Upper lobe of left lung (tissue), 6 donors: ENCODE data around the gene DACT2. TPM values are rescaled to one million over a fixed set of nuclear protein-coding genes. Genes with fewer than 3 reads are reported as not detected.
A peak's percentile ranks its signal among the peaks of the same experiment; 100 is the strongest.

ENCODE experiments used
- ATAC-seq, 2 donors: fragments of 200-7000 bp; cut with Tn5 transposase; one replicate each; pipeline ENCODE4 v1.9.1; 2022; ENCODE audit warnings: mild to moderate bottlenecking in 2 of 2, moderate library complexity in 2 of 2; ENCODE audit not compliant: low FRiP score in 2 of 2
- DNase-seq, 2 donors: peaks; one replicate each; pipeline ENCODE4 v3.0.0-alpha.2; 2019 to 2020
- H3K27ac ChIP-seq, 4 donors: fragments of 200-600 bp; sonication (generic); one replicate each; pipeline ENCODE4 v1.5.1; 2016 to 2019
- H3K27me3 ChIP-seq, 4 donors: fragments of 200-600 bp; sonication (generic); one replicate each; pipeline ENCODE4 v1.5.1; 2017 to 2019
- H3K36me3 ChIP-seq, 4 donors: fragments of 200-600 bp; sonication (generic); one replicate each; pipeline ENCODE4 v1.5.1; 2016 to 2019
- H3K4me1 ChIP-seq, 4 donors: fragments of 200-600 bp; sonication (generic); one replicate each; pipeline ENCODE4 v1.5.1; 2018 to 2019
- H3K4me3 ChIP-seq, 4 donors: fragments of 200-600 bp; sonication (generic); one replicate each; pipeline ENCODE4 v1.5.1; 2017 to 2019; ENCODE audit warnings: mild to moderate bottlenecking in 2 of 4, moderate library complexity in 1 of 4
- H3K9me3 ChIP-seq, 4 donors: fragments of 200-600 bp; sonication (generic); one replicate each; pipeline ENCODE4 v1.5.1; 2018 to 2019
- EP300 ChIP-seq, 4 donors: sonication (generic); formaldehyde crosslinking; IDR thresholded peaks; one replicate each; pipeline ENCODE4 v1.5.1; 2017; ENCODE audit warnings: antibody characterized with exemption in 4 of 4, control low read depth in 2 of 4
- POLR2A ChIP-seq, 4 donors: fragments of 450-650 bp; IDR thresholded peaks; one replicate each; pipeline ENCODE4 v1.5.1; 2016 to 2017; ENCODE audit warnings: antibody characterized with exemption in 4 of 4, mild to moderate bottlenecking in 2 of 4
- POLR2AphosphoS5 ChIP-seq, 2 donors: sonication (generic); formaldehyde crosslinking; IDR thresholded peaks; one replicate each; pipeline ENCODE4 v1.5.1; 2017; ENCODE audit warnings: antibody characterized with exemption in 2 of 2
- WGBS, 2 donors: methylation state at CpG; one replicate each; pipeline ENCODE4 v1.1.5; 2017 to 2018; 5-methylcytosine and 5-hydroxymethylcytosine counted together
- total RNA-seq, 6 donors: library from RNA; depleted of rRNA in 4 of 6; stranded (reverse); fragments of >200 nt in 4 of 6; gene quantifications; one replicate each; pipeline versions ENCODE4 v1.1.0 to v1.2.1, GENCODE V29; 2016 to 2021
- TF ChIP-seq, protein P1 (sequence below), 6 experiments: fragments of 450-650 bp in 4 of 6; fragments of 200-600 bp in 2 of 6; sonication (generic) in 2 of 6; IDR thresholded peaks; one replicate each; pipeline ENCODE4 v1.5.1; 2016 to 2019; ENCODE audit warnings: antibody characterized with exemption in 6 of 6
- donor health status: DM: no; HTN: no; CAD: no; lungs with moderate emphysema.
- donor health status: DM: no; HTN: yes; CAD: no; lungs with severe emphysema.

The DACT2 gene
- total RNA-seq, 6 donors from 2014 or later: 0.44 to 13.6 (median 3.2) TPM

DNA sequence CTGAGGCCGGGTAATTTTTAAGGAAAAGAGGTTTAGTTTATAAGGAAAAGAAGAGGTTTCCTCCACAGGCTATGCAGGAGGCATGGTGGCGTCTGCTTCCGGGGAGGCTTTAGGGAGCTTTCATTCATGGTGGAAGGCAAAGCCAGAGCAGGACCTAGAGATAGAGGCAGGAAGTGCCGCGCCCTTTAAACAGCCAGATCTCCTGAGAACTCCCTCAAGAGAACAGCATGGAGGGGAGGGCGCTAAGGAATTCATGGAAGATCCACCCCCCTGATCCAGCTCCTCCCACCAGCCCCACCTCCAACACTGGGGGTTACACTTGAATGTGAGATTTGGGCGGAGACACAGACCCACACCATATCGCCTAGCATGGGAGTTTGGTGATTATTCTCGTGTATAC, 13.9 kb upstream of the DACT2 start:
- Histone ChIP-seq H3K4me3 (no peak overlapping the region), H3K27me3 (no peaks in the 10 kb centered on the region), H3K9me3 (no peaks in the 10 kb centered on the region), H3K4me1 (no peaks in the 10 kb centered on the region), H3K27ac (no peak overlapping the region), H3K36me3 (no peaks in the 10 kb centered on the region)
- no peak for TF ChIP-seq POLR2AphosphoS5 (IDR thresholded peaks at IDR 0.05)
- TF ChIP-seq EP300 (IDR thresholded peaks at IDR 0.05): no peak
- no peak for TF ChIP-seq POLR2A (IDR thresholded peaks at IDR 0.05)
- TF ChIP-seq, protein P1, sequence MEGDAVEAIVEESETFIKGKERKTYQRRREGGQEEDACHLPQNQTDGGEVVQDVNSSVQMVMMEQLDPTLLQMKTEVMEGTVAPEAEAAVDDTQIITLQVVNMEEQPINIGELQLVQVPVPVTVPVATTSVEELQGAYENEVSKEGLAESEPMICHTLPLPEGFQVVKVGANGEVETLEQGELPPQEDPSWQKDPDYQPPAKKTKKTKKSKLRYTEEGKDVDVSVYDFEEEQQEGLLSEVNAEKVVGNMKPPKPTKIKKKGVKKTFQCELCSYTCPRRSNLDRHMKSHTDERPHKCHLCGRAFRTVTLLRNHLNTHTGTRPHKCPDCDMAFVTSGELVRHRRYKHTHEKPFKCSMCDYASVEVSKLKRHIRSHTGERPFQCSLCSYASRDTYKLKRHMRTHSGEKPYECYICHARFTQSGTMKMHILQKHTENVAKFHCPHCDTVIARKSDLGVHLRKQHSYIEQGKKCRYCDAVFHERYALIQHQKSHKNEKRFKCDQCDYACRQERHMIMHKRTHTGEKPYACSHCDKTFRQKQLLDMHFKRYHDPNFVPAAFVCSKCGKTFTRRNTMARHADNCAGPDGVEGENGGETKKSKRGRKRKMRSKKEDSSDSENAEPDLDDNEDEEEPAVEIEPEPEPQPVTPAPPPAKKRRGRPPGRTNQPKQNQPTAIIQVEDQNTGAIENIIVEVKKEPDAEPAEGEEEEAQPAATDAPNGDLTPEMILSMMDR (IDR thresholded peaks at IDR 0.05): no peak
- 78% methylated on average over 9 of the region's 9 CpGs for WGBS, 2 donors
- no peak for ATAC-seq
- no peak for DNase-seq

DNA sequence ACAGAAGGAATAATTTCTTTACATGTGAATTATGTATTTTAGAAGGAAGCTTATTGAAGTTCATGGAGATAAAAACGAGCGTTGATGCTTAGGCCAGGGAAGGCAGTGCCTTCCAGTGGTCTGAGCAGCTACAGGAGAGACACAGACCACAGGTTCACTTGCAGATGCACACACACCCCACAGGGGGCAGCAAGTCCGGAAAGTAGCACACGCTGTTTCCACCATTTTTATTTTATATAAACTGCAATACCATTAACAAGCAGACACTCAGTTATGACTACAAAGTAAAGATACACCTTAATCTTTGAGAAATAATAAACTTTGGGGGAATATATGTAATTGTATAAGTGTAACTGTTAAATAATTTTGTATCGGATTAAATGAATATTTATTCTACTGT, 13.5 kb upstream of the DACT2 start:
- WGBS, 2 donors: 85 to 86% methylated on average over 5 of the region's 5 CpGs
- Histone ChIP-seq H3K27me3 (no peaks in the 10 kb centered on the region), H3K27ac (no peak overlapping the region), H3K4me1 (no peaks in the 10 kb centered on the region), H3K4me3 (no peak overlapping the region), H3K9me3 (no peaks in the 10 kb centered on the region), H3K36me3 (no peaks in the 10 kb centered on the region)
- no peak for DNase-seq
- TF ChIP-seq, protein P1 (IDR thresholded peaks at IDR 0.05): peak in 1 of 6 experiments; percentile 15
- TF ChIP-seq POLR2A (IDR thresholded peaks at IDR 0.05): no peak
- no peak for ATAC-seq

DNA sequence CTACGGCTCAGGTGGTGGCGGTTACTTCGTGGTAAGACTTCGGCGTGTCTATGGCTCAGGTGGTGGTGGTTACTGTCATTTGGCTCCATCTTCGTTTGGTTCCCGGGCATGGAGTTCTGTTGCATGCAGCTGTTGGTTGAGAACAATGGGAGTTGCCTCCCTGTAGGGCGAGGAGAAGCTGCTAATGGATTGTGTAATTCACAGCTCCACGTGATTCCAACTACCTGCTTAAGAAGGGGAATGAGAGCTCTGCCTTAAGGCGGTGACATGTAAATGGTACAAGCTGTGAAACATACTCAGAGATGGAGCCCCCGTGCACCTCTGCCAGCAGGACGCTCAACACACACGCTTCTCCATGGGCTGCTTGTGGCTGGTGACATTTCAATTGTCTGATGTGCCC, 12.4 kb upstream of the DACT2 start:
- H3K4me1 ChIP-seq: no peaks in the 10 kb centered on the region
- ATAC-seq (no peak), DNase-seq (peak in 1 of 2 donors; percentile 44)
- no peaks in the 10 kb centered on the region for H3K9me3 ChIP-seq
- H3K4me3 ChIP-seq: no peak overlapping the region
- H3K27me3 ChIP-seq: no peaks in the 10 kb centered on the region
- 57 to 58% methylated on average over 13 of the region's 13 CpGs for WGBS, 2 donors
- H3K36me3 ChIP-seq: no peaks in the 10 kb centered on the region
- TF ChIP-seq, protein P1 (IDR thresholded peaks at IDR 0.05): no peak
- no peak for TF ChIP-seq POLR2AphosphoS5 (IDR thresholded peaks at IDR 0.05)
- TF ChIP-seq POLR2A (IDR thresholded peaks at IDR 0.05): no peak
- TF ChIP-seq EP300 (IDR thresholded peaks at IDR 0.05): no peak
- H3K27ac ChIP-seq: no peak overlapping the region

DNA sequence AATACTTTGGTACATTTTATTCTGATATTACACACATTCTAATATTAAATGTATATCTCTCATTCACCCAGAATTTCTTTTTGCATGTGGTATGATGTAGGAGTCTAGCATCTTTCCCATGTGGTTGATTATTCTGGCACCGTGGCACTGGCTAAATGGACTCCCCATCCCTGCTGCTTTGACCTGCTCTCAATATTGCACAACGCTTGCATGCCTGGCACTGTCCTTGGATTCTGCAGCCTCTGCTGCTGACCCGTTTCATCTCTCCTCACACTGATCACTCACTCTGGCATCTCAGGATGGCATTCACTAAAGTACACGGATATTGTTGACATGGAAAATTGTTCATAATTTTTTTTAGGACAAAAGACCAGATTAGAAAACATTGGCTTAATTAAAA, 11.5 kb upstream of the DACT2 start:
- TF ChIP-seq POLR2AphosphoS5 (IDR thresholded peaks at IDR 0.05) (no peak), POLR2A (IDR thresholded peaks at IDR 0.05) (no peak), EP300 (IDR thresholded peaks at IDR 0.05) (no peak)
- TF ChIP-seq, protein P1 (IDR thresholded peaks at IDR 0.05): no peak
- no peaks in the 10 kb centered on the region for H3K4me1 ChIP-seq
- no peak overlapping the region for H3K27ac ChIP-seq
- no peak overlapping the region for H3K4me3 ChIP-seq
- no peaks in the 10 kb centered on the region for H3K27me3 ChIP-seq
- no peaks in the 10 kb centered on the region for H3K9me3 ChIP-seq
- ATAC-seq (no peak), DNase-seq (no peak)
- no peaks in the 10 kb centered on the region for H3K36me3 ChIP-seq
- 82 to 88% methylated on average over 4 of the region's 4 CpGs for WGBS, 2 donors

DNA sequence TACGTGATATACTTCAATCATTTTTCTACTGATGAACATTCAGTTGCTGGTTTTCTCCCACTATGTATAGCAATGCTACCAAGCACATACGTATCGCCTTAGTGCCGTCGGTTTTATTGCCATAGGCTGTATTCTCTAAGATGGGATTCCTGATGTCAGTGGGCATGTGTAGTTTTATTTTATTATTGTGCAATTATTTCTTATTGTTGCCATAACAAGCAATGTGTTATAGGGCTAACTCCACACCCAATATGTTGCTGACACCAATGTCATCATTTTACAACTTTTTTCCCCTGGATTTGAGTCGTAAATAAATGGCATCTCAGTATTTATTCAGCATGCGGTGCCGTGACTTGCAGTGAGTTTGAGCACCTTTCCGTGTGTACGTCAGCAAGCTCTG, 10.8 kb upstream of the DACT2 start:
- no peaks in the 10 kb centered on the region for H3K4me1 ChIP-seq
- ATAC-seq: no peak
- no peaks in the 10 kb centered on the region for H3K9me3 ChIP-seq
- no peaks in the 10 kb centered on the region for H3K36me3 ChIP-seq
- WGBS, 2 donors: 91 to 94% methylated on average over 10 of the region's 10 CpGs
- no peak overlapping the region for H3K4me3 ChIP-seq
- no peak overlapping the region for H3K27ac ChIP-seq
- TF ChIP-seq POLR2A (IDR thresholded peaks at IDR 0.05) (no peak), POLR2AphosphoS5 (IDR thresholded peaks at IDR 0.05) (no peak), EP300 (IDR thresholded peaks at IDR 0.05) (no peak)
- TF ChIP-seq, protein P1 (IDR thresholded peaks at IDR 0.05): no peak
- no peaks in the 10 kb centered on the region for H3K27me3 ChIP-seq
- no peak for DNase-seq
